ENCODE data around the gene MCM5.

The MCM5 gene

GRCh38 chr22:35404176-35404575, 4.2 kb downstream of the MCM5 start:
- no peak for DNase-seq

GRCh38 chr22:35406443-35406842, 6.5 kb downstream of the MCM5 start:
- DNase-seq = no peak

- DNase-seq = no peak
Measured at GRCh38 chr22:35407362-35407761, 7.4 kb downstream of the MCM5 start.

- no peak for DNase-seq
Measured at GRCh38 chr22:35409783-35410662, 10.1 kb downstream of the MCM5 start.

GRCh38 chr22:35410663-35411034, 10.7 kb downstream of the MCM5 start:
- DNase-seq = no peak

- no peak for DNase-seq
Measured at GRCh38 chr22:35411102-35411501, 11.2 kb downstream of the MCM5 start.

- DNase-seq = no peak
Measured at GRCh38 chr22:35413624-35414023, 13.7 kb downstream of the MCM5 start.

- DNase-seq = no peak
Measured at GRCh38 chr22:35417606-35418005, 17.7 kb downstream of the MCM5 start.

- DNase-seq = no peak
Measured at GRCh38 chr22:35418088-35418487, 18.1 kb downstream of the MCM5 start.

GRCh38 chr22:35418731-35419130, 18.8 kb downstream of the MCM5 start:
- no peak for DNase-seq

- no peak for DNase-seq
Measured at GRCh38 chr22:35419756-35420155, 19.8 kb downstream of the MCM5 start.

GRCh38 chr22:35421121-35421520, 21.2 kb downstream of the MCM5 start:
- no peak for DNase-seq

GRCh38 chr22:35422145-35422544, 22.2 kb downstream of the MCM5 start:
- no peak for DNase-seq

GRCh38 chr22:35422936-35423335, 23.0 kb downstream of the MCM5 start:
- no peak for DNase-seq

GRCh38 chr22:35424081-35424480, 24.1 kb downstream of the MCM5 start:
- no peak for DNase-seq

GRCh38 chr22:35424761-35425160, 24.8 kb downstream of the MCM5 start:
- DNase-seq = no peak

- DNase-seq = no peak
Measured at GRCh38 chr22:35425546-35425945, 25.6 kb downstream of the MCM5 start.

- peak; percentile 9 for DNase-seq
Measured at GRCh38 chr22:35425971-35426800, 26.2 kb downstream of the MCM5 start.

- DNase-seq = no peak
Measured at GRCh38 chr22:35426801-35427140, 26.8 kb downstream of the MCM5 start.

- DNase-seq = peak; percentile 93
Measured at GRCh38 chr22:35430897-35431322, 31.0 kb downstream of the MCM5 start.

- no peak for DNase-seq
Measured at GRCh38 chr22:35431483-35432227, 31.7 kb downstream of the MCM5 start.

GRCh38 chr22:35432228-35432905, 32.4 kb downstream of the MCM5 start:
- DNase-seq = no peak
